ENCODE results near the gene OPTC. TPM values are rescaled to one million over a fixed set of nuclear protein-coding genes. Genes with fewer than 3 reads are reported as not detected.

OPTC gene
- total and polyA plus RNA-seq, 12 donors, result 0.07 TPM; not detected in 11

DNA sequence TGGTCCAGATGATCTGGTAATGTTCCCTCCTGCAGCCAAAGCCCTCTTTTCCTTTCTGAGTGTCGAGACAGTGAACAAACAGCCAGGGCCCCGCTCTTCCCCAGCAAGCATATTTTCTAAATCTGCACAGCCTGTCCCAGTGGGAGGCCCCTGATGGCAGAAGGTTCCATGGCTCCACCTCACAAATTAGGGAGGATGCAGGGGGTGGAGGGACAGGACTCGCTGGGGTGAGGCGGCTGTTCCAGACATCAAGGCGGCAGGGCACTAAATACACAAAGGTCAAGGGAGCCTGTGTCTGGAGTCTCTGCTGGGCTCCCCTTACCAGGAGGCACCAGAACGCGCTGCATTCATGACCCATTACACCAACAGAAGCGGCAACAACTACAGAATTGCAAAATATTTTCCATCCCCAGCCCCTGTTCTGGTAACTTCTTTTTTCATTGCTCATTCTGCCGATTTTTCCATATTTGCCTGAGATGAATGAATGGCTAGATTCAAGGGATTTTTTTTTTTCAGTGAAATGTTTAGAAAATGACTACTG is 45.4 kb upstream of the OPTC start:
- Histone ChIP-seq H3K4me3 (no peak overlapping the region), H3K4me1 (replicated peaks in 1 of 2) (peaks cover 0 to 5% of the 10 kb centered on the region in 2 donors), H3K36me3 (replicated peaks in 1 of 2) (no peaks in the 10 kb centered on the region), H3K27ac (peak overlapping the region in 2 of 5 donors; percentile 30 to 65), H3K9me3 (replicated peaks in 1 of 3) (no peaks in the 10 kb centered on the region), H3K27me3 (no peaks in the 10 kb centered on the region)
- WGBS, 4 donors, result 66 to 79% (median 67%) methylated on average over 6 to 9 of the region's 9 CpGs
- intact Hi-C loops (cut with DNase I), result loop anchor here in 1 of 2 donors (10.0 kb wide), 1 partner anchor 174 kb away; no protein-coding TSS in a partner anchor
- peak in 3 of 7 donors; percentile 26 to 61 (median 39) for DNase-seq
- TF ChIP-seq, protein P1, sequence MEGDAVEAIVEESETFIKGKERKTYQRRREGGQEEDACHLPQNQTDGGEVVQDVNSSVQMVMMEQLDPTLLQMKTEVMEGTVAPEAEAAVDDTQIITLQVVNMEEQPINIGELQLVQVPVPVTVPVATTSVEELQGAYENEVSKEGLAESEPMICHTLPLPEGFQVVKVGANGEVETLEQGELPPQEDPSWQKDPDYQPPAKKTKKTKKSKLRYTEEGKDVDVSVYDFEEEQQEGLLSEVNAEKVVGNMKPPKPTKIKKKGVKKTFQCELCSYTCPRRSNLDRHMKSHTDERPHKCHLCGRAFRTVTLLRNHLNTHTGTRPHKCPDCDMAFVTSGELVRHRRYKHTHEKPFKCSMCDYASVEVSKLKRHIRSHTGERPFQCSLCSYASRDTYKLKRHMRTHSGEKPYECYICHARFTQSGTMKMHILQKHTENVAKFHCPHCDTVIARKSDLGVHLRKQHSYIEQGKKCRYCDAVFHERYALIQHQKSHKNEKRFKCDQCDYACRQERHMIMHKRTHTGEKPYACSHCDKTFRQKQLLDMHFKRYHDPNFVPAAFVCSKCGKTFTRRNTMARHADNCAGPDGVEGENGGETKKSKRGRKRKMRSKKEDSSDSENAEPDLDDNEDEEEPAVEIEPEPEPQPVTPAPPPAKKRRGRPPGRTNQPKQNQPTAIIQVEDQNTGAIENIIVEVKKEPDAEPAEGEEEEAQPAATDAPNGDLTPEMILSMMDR (IDR thresholded peaks at IDR 0.05), result no peak

DNA sequence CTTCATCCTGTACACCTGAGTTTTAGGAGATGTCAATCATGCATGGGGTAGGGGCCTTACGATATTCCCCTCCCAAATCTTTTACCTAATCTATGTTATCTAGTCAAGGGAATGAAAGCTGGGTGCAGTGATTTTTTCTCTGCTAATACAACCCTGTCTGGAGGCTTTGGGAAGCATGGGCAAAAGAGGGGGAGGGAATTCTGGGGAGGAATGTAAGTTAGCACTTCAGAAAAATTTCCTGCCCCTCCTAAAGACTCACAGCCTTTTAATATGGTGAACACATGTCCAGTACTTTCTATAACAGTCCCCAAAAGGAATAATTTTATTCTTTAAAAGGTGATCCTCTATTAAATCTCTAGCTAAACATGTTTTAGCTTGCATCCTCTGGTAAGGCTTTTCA is 44.0 kb upstream of the OPTC start:
- Histone ChIP-seq H3K36me3 (replicated peaks in 1 of 2) (no peaks in the 10 kb centered on the region), H3K27me3 (no peaks in the 10 kb centered on the region), H3K4me1 (replicated peaks in 1 of 2) (peaks cover 0 to 5% of the 10 kb centered on the region in 2 donors), H3K4me3 (no peak overlapping the region), H3K9me3 (replicated peaks in 1 of 3) (no peaks in the 10 kb centered on the region), H3K27ac (peak overlapping the region in 2 of 5 donors; percentile 1 to 9)
- DNase-seq, result no peak
- intact Hi-C loops (cut with DNase I), result no loop called here
- no peak for TF ChIP-seq POLR2A (IDR thresholded peaks at IDR 0.05)
- TF ChIP-seq, protein P1 (IDR thresholded peaks at IDR 0.05), result no peak
- 60 to 88% (median 75%) methylated on average over 1 of the region's 1 CpG for WGBS, 4 donors

DNA sequence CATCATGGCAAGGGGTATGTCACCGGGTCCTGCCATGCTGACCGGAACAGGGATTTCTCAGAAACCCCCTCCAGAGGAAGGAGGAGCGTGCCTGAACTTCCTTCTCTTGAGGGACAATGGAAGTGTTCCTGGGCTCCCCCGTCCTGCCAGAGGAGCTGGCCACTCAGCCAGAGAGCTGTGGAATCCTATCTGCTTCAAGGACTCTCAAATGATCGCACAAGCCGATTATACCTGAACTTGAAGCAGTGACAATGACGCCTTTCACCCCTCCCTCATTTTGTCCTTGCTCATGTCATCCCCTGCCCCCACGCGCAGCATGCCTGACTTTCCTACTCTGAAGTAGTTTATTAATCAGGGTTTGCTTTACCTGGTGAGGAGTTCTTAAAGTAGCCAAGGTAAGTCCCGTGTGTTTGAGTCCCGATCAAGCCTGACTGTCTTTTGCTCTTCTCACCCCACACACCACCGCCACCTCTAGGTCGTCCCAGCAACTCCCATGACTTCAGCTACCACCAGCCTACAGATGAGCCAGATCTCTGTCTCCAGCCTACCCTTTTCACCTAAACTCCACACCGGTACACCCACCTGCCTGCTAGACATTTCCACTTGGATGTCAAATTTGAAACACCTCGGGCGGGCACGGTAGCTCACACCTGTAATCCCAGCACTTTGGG is 43.3 kb upstream of the OPTC start:
- Histone ChIP-seq H3K27ac (peak overlapping the region in 2 of 5 donors; percentile 1 to 9), H3K4me3 (no peak overlapping the region), H3K27me3 (no peaks in the 10 kb centered on the region), H3K9me3 (replicated peaks in 1 of 3) (no peaks in the 10 kb centered on the region), H3K36me3 (replicated peaks in 1 of 2) (no peaks in the 10 kb centered on the region), H3K4me1 (replicated peaks in 1 of 2) (peaks cover 0 to 5% of the 10 kb centered on the region in 2 donors)
- intact Hi-C loops (cut with DNase I), result no loop called here
- WGBS, 4 donors, result 53 to 62% (median 59%) methylated on average over 17 of the region's 17 CpGs
- DNase-seq, result no peak
- TF ChIP-seq, protein P1 (IDR thresholded peaks at IDR 0.05), result no peak
- no peak for TF ChIP-seq POLR2A (IDR thresholded peaks at IDR 0.05)

DNA sequence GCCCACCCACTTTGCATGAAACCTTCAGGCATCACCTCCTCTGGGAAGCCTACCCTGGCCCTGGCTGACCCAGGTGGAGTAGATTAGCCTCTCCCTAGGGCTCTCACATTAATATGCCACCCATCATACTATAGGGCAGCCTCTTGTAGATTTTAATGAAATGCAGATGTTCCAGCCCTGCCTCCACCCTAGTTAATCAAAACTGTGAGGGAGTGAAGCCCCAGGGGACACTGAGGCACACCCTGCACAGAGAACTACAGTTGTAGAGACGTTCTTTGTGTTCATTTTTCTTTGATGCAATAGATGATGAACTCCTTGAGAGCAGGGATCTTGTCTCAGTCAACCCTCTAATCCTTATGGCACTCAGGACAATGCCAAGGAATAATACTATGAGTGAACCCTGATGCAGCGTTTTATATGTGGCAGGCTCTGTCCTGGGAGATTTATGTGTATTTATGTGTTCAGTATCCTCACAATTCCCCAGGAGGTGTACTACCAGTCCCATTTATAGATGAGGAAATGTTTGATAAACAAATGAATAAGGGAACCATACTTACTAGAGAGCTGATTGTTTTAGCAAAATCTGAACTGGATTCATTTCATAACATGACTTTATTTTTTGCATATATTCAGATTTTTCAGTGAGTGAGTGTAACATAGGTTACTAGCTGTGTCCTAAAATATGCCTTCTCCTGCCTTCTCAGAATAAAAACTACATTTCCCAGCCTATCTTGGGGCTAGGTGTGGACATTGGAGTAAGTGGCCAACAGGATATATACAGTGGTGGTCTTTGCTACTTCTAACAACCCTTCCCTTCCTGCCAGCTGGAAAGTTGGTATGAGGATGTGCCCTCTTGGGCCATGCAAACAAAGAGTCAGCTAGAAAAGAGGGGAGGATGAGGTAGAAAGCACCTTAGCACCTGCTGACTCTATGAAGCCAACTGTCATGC is 41.8 kb upstream of the OPTC start:
- peaks cover 4% of the 10 kb centered on the region for H3K27me3 ChIP-seq
- 37 to 57% (median 51%) methylated on average over 2 of the region's 2 CpGs for WGBS, 4 donors
- no peak overlapping the region for H3K4me3 ChIP-seq
- TF ChIP-seq POLR2A (IDR thresholded peaks at IDR 0.05), result no peak
- TF ChIP-seq, protein P1 (IDR thresholded peaks at IDR 0.05), result no peak
- no peak overlapping the region for H3K27ac ChIP-seq
- intact Hi-C loops (cut with DNase I), result no loop called here
- no peaks in the 10 kb centered on the region for H3K9me3 ChIP-seq (replicated peaks in 1 of 3)
- H3K4me1 ChIP-seq (replicated peaks in 1 of 2), result peaks cover 0 to 5% of the 10 kb centered on the region in 2 donors
- H3K36me3 ChIP-seq (replicated peaks in 1 of 2), result no peaks in the 10 kb centered on the region
- no peak for DNase-seq
